GM10266 (cell line): Measurements from ENCODE around the gene CCNI.
"Not testable (repeated sequence)": the region's sequence is repeated elsewhere in the genome, so short reads cannot be mapped to it uniquely, and the experiment has no call there.

Source experiments
- DNase-seq: peaks from one replicate; pipeline ENCODE4 v3.0.0; 2012; ENCODE audit errors: extremely low spot score
- CTCF ChIP-seq: IDR thresholded peaks from 2 replicates; pipeline ENCODE4 v1.5.1; 2012; ENCODE audit warnings: mild to moderate bottlenecking, low read depth; ENCODE audit not compliant: control insufficient read depth, insufficient read depth; ENCODE audit errors: missing control alignments

Gene CCNI

GRCh38 chr4:77037736-77038135 is 38.1 kb downstream of the CCNI start:
- no peak for DNase-seq
- no peak for TF ChIP-seq CTCF

GRCh38 chr4:77037168-77037567 is 38.6 kb downstream of the CCNI start:
- not testable (repeated sequence) for DNase-seq

GRCh38 chr4:77036206-77036605 is 39.6 kb downstream of the CCNI start:
- TF ChIP-seq CTCF: no peak
- DNase-seq: no peak

DNA sequence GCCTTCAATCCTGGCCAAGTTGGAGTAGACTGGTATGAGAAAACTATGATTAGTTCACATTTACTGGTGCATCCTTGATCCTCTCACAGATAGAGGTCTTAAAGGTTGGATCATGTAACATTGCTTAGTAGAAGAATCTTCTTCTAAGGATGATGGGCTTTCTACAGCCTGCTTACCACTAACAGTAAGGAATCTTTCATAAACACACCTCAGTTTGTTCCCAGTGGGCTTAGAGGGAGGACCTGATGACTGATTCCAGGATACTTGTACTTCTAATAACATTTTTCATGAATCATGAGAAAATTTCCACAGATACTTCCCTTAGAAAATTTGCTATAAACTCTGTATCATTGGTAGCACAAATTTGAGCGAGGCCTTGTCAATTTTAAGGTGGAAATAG is 40.6 kb downstream of the CCNI start:
- no peak for DNase-seq
- TF ChIP-seq CTCF: no peak

DNA sequence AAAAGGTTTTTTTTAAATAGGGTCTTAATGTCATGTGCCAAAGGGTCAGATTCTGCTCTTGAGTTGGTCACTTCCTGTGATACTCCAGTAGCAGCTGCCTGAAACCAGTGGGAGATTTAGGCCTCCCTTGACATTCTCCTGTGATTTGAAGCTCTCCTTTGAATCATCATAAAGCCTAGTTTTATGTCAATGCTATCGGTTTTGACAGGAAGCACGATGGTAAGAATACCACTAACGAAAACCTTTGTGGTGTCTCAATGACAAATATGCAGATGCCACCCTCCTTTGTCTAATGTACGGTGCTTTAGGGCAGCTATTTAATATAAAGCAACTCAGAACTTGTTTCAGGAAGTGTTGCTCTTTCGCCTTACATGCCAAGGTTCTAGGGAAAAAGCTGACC is 44.2 kb downstream of the CCNI start:
- TF ChIP-seq CTCF: no peak

GRCh38 chr4:77029757-77030156 is 46.0 kb downstream of the CCNI start:
- DNase-seq: not testable (repeated sequence)

More for the DNA sequence above, 44.2 kb downstream of the CCNI start:
- DNase-seq: no peak

DNA sequence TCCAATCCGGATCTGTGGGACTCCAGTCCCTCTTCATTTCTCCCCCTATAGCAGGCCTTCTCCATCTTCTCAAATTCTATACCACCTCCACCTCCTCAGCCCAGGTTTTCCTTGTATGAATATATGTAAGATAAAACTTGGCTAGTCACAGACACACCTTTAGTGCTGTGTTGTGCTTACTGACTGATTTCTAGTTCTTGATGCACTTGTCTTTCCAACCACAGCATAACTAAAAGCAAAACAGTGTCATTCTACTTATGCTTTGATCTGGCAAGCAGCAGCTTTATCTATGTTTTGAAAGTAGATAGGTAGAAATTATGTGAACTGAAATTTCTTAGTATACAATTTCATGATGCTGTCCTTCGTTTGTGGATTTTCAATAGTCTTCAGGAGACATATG is 47.5 kb downstream of the CCNI start:
- TF ChIP-seq CTCF: no peak
- DNase-seq: no peak

- TF ChIP-seq CTCF: no peak
- no peak for DNase-seq
Measured at GRCh38 chr4:77026322-77026704, 49.5 kb downstream of the CCNI start.
